Lung (tissue), 12 donors: ENCODE measurements around the gene NUP98. TPM values are rescaled to one million over a fixed set of nuclear protein-coding genes. Genes with fewer than 3 reads are reported as not detected.

Source experiments
- ATAC-seq: fragments of 200-7000 bp; cut with Tn5 transposase; one replicate; pipeline ENCODE4 v1.9.1; 2020; ENCODE audit warnings: moderate number of reproducible peaks; ENCODE audit not compliant: insufficient read depth, low FRiP score
- DNase-seq, 3 donors: peaks; one replicate each; pipeline ENCODE4 v3.0.0-alpha.2; 2013 to 2017
- H3K27ac ChIP-seq, 2 donors: one replicate each; pipeline ENCODE4 v1.5.1; 2013; ENCODE audit warnings: mild to moderate bottlenecking in 2 of 2, moderate library complexity in 2 of 2, control low read depth in 1 of 2, inconsistent platforms in 1 of 2, low read depth in 1 of 2, low read length in 1 of 2
- H3K27me3 ChIP-seq, 3 donors: one replicate each; pipeline ENCODE4 v1.5.1; 2013; ENCODE audit warnings: low read length in 2 of 3; ENCODE audit not compliant: control insufficient read depth in 3 of 3, insufficient read depth in 3 of 3
- H3K36me3 ChIP-seq, 4 donors: one replicate each; pipeline ENCODE4 v1.5.1; 2013; ENCODE audit warnings: low read length in 4 of 4, mild to moderate bottlenecking in 1 of 4, moderate library complexity in 1 of 4; ENCODE audit not compliant: control insufficient read depth in 4 of 4, insufficient read depth in 4 of 4
- H3K4me1 ChIP-seq, 5 donors: one replicate each; pipeline ENCODE4 v1.5.1; 2013; ENCODE audit warnings: low read length in 5 of 5, mild to moderate bottlenecking in 2 of 5, moderate library complexity in 1 of 5; ENCODE audit not compliant: control insufficient read depth in 5 of 5, insufficient read depth in 5 of 5
- H3K4me3 ChIP-seq: one replicate; pipeline ENCODE4 v1.5.1; 2013; ENCODE audit warnings: mild to moderate bottlenecking, control low read depth, moderate library complexity
- H3K9ac ChIP-seq, 2 donors: one replicate each; pipeline ENCODE4 v1.5.1; 2013; ENCODE audit warnings: low read length in 2 of 2, control low read depth in 1 of 2; ENCODE audit not compliant: insufficient read depth in 1 of 2
- H3K9me3 ChIP-seq, 4 donors: one replicate each; pipeline ENCODE4 v1.5.1; 2013; ENCODE audit warnings: low read length in 3 of 4, mild to moderate bottlenecking in 1 of 4, moderate library complexity in 1 of 4; ENCODE audit not compliant: control insufficient read depth in 4 of 4, insufficient read depth in 3 of 4
- WGBS, 2 donors: extraction: QIAGEN DNeasy Blood & Tissue Kit; methylation state at CpG; one replicate each; pipeline ENCODE4 v1.1.7; 2013; 5-methylcytosine and 5-hydroxymethylcytosine counted together
- polyA plus RNA-seq, 2 donors: library from polyadenylated mRNA; stranded (reverse); fragments of 200-250 nt; gene quantifications; one replicate each; pipeline ENCODE4 v1.2.1, GENCODE V29; 2013
- total RNA-seq, 2 donors: library from RNA; depleted of rRNA in 1 of 2; stranded (reverse); fragments of >200 nt in 1 of 2; gene quantifications; one replicate each; pipeline ENCODE4 v1.2.1, GENCODE V29; 2014 to 2021
- TF ChIP-seq, protein P1 (sequence below): IDR thresholded peaks from 2 replicates; pipeline ENCODE4 v1.5.1; 2012; ENCODE audit warnings: mild to moderate bottlenecking; ENCODE audit errors: control extremely low read depth, extremely low read depth
- donor health status: control.
- donor health status: control.
- donor health status: Bipolar disorder and iron deficiency.
- donor health status: healthy.
- donor health status: DM: yes; HTN: yes; CAD: no.

Gene NUP98
- total and polyA plus RNA-seq, 4 donors, result 16.6 to 109 (median 59.7) TPM

- no peaks in the 10 kb centered on the region for H3K36me3 ChIP-seq
- H3K27me3 ChIP-seq, result no peaks in the 10 kb centered on the region
- TF ChIP-seq, protein P1, sequence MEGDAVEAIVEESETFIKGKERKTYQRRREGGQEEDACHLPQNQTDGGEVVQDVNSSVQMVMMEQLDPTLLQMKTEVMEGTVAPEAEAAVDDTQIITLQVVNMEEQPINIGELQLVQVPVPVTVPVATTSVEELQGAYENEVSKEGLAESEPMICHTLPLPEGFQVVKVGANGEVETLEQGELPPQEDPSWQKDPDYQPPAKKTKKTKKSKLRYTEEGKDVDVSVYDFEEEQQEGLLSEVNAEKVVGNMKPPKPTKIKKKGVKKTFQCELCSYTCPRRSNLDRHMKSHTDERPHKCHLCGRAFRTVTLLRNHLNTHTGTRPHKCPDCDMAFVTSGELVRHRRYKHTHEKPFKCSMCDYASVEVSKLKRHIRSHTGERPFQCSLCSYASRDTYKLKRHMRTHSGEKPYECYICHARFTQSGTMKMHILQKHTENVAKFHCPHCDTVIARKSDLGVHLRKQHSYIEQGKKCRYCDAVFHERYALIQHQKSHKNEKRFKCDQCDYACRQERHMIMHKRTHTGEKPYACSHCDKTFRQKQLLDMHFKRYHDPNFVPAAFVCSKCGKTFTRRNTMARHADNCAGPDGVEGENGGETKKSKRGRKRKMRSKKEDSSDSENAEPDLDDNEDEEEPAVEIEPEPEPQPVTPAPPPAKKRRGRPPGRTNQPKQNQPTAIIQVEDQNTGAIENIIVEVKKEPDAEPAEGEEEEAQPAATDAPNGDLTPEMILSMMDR, result no peak
- 88 to 92% methylated on average over 3 of the region's 3 CpGs for WGBS, 2 donors
- no peaks in the 10 kb centered on the region for H3K9me3 ChIP-seq
- DNase-seq, result no peak
- H3K9ac ChIP-seq, result no peak overlapping the region
- no peak overlapping the region for H3K4me3 ChIP-seq
- ATAC-seq, result no peak
- no peak overlapping the region for H3K27ac ChIP-seq
- H3K4me1 ChIP-seq, result peaks cover under 1 to 12% (median 9%) of the 10 kb centered on the region in 5 donors
These were observed 46.0 kb upstream of the NUP98 start for GRCh38 chr11:3843326-3843725.

- WGBS, 2 donors, result 22 to 26% methylated on average over 39 to 44 of the region's 44 CpGs
- DNase-seq (peak; percentile 86 to 89 (median 86)), ATAC-seq (peak; percentile 78)
- Histone ChIP-seq H3K27ac (peak overlapping the region; percentile 58 to 100), H3K27me3 (no peaks in the 10 kb centered on the region), H3K4me1 (peaks cover 10 to 24% (median 14%) of the 10 kb centered on the region in 5 donors), H3K9ac (peak overlapping the region; percentile 46 to 47), H3K9me3 (no peaks in the 10 kb centered on the region), H3K4me3 (peak overlapping the region; percentile 62), H3K36me3 (no peaks in the 10 kb centered on the region)
- TF ChIP-seq, protein P1, result peak; percentile 70
These were observed 44.3 kb upstream of the NUP98 start for GRCh38 chr11:3841426-3842350.

GRCh38 chr11:3840870-3841425 is 43.6 kb upstream of the NUP98 start, which contains the start of gene RHOG:
RHOG (minus strand) TSS chr11:3840959; CDS start chr11:3828138, 12,821 bp downstream.
- peak; percentile 80 to 86 (median 85) for DNase-seq
- Histone ChIP-seq H3K4me3 (peak within 1 kb of the TSS; percentile 76), H3K9me3 (no peaks in the 10 kb centered on the region), H3K4me1 (peaks cover 10 to 28% (median 16%) of the 10 kb centered on the region in 5 donors), H3K36me3 (no peaks in the 10 kb centered on the region), H3K27ac (peak within 1 kb of the TSS; percentile 76 to 100), H3K9ac (peak within 1 kb of the TSS; percentile 46 to 47), H3K27me3 (no peaks in the 10 kb centered on the region)
- ATAC-seq, result peak; percentile 86
- TF ChIP-seq, protein P1, result no peak
- 0 to 1% methylated on average over 11 to 41 of the region's 42 CpGs for WGBS, 2 donors
